GM21825 (cell line): ENCODE measurements around the gene TTLL9.

Source experiments
- ATAC-seq: cut with Tn5 transposase; IDR thresholded peaks from one replicate; pipeline ENCODE4 v1.9.1; 2021; ENCODE audit warnings: mild to moderate bottlenecking, moderate library complexity; ENCODE audit not compliant: unreplicated experiment

Gene TTLL9

GRCh38 chr20:31972471-31973021, 102.1 kb downstream of the TTLL9 start:
- ATAC-seq = no peak

- no peak for ATAC-seq
Observed at GRCh38 chr20:31974296-31974695, 103.9 kb downstream of the TTLL9 start.

DNA sequence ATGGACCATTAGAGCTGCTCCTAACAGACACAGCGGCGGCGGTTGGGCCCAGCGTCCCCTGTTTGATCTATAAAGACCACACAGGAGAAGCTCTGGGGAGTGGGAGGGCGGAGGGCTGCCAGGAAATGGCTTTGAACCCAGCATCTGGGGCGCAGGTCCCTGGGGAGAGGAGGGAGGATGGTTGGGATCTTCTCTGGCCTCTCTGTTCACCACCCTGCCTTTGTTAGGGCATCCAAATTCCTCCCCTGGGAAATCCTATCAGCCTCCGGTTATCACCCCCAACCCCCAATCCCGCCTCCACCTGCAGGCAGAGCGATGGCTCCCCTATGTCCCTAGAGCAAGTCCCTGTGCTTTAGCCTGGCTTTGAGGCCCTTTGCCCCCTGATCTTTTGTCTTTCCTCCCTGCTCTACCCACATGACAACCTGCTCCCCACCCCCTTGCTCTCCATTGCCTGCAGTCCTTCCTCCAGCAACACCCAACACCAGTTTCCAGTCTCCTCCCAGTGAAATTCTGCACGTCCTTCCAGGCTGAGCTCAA, 104.6 kb downstream of the TTLL9 start:
- no peak for ATAC-seq

DNA sequence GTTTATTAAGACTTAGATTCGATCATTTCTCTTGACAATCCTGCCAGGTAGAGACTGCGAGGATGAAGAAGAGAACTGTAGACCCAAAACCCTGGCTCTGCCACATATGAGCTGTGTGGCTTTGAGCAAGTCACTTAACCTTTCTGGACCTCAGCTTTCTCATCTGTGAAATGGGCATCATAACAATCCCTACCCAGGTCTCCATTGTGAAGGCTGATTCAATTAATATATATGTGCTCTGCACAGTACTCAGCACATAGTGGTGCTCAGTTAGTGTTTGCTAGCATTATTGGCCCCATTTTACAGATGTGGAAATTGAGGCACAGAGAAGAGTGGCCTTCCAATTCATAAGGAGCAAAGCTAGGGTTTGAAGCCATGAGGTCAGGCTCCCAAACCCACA, 105.4 kb downstream of the TTLL9 start:
- ATAC-seq = no peak

DNA sequence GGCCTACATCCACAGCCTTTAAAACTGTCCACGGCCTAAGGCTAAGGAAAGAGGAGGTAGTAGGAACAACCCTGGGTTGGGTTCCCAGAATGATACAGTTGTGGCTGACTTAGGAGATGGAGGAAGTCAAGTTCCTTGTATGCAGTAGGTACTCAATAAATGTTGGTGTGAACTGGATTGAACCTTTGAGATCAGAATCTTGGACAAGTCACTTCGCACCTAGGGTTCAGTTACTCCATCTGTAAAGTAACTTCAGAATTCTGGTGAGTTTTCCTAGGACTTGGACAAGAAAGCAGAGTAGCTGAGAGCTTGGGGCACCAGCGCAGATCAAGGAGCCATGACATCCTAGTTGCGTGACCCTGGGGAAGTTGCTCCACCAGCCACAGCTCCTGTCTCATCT, 106.6 kb downstream of the TTLL9 start:
- ATAC-seq = no peak

DNA sequence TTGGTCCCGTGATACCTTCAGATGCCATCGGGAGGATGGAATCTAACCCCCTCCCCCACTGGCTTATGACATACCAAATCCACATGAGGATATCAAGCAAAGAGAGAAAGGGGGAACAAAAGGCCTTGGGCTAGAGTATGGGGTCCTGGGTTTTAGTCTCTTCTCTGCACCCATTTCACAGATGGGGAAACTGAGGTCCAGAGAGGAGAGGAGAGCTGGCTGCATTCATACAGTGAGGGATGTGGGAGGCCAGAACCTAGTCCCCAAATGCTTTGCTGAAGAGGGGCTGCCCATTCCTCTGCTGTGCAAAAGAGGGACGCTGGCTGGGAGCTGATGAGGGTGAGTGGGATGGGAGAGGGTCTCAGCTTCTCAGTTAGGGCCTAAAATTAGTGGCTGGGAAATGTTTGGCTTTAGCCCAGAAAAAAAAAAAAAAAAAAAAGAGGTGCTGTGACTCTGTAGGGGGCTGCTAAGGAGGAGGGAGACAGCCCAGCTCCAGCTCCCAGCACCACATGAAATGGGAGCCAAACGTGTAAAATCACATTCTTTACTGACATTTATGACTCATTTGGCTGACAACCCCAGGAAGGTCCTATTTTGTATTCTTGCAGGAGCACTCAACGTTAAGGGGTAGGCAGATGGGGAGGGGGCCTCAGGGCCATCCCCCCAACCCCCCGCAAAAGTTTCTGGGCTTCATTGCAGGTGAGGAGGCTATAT, 109.4 kb downstream of the TTLL9 start:
- ATAC-seq = no peak

DNA sequence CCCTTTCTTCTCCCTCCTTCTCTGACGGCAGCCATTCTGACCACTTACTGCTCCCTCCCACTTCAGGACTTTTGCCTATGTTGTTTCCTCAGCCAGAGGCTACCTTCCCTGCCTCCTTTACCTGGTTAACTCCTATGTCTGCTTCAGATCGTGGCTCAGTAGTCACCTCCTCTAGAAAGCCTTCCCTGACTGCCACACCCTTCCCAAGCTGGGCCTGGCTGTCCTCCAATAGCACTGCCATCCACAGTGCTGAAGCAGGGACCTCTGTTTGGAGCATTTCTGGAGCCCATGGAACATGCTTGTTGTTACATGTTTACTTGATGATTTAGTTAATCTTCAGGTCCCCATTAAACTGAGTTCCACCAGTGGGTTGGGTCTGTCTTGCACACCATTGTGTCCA, 111.3 kb downstream of the TTLL9 start:
- no peak for ATAC-seq

DNA sequence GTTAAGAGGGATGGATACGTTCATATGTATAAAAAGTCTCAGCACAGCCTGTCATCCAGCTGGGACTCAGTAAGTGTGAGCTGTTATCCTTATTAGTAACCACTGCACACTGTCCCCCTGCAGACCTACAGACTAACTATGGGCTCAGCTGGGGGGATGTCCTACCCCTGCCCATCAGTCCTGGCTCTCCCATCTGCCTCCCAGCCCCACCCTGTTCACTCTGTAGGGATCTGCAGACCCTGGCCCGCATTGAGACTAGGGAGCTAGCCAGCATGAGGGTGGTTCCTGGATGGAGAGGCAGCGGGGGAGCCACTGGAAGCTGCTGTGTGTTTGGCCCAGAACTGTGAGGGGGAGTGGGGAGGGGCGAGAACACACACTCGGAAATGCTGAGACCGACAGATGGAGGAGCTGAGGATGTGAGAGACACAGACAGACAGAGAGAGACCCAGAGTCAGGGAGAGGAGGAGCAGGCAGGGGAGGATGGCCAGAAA, 114.6 kb downstream of the TTLL9 start:
- no peak for ATAC-seq

GRCh38 chr20:31987744-31988143, 117.3 kb downstream of the TTLL9 start:
- ATAC-seq = no peak

DNA sequence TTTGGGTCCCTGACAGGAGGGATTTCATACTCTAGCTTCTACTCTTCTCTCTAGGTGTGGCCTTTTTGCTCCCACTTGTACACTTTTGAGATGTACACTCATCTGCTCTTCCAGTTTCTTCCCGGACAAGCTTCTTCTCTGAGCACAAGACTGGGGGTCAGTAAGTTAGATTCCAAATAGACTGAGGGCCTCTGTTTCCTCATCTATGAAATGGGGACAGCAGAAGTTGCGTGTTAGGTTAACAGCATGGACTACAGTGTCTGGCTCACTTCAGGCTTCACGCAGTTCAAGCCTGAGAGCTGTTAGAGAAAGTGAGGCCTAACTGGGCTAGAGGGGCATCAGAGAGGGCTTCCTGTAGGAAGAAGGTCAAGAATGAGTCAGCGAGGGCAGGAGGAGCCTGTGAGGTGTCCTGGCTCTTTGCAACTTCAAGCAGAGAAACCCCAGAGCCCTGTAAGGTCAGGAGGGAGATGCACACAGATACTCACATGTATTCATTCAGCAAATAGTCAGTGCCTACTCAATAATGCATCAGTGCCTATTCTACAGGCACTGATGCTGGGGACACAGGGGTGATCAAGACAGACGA, 118.1 kb downstream of the TTLL9 start:
- no peak for ATAC-seq

DNA sequence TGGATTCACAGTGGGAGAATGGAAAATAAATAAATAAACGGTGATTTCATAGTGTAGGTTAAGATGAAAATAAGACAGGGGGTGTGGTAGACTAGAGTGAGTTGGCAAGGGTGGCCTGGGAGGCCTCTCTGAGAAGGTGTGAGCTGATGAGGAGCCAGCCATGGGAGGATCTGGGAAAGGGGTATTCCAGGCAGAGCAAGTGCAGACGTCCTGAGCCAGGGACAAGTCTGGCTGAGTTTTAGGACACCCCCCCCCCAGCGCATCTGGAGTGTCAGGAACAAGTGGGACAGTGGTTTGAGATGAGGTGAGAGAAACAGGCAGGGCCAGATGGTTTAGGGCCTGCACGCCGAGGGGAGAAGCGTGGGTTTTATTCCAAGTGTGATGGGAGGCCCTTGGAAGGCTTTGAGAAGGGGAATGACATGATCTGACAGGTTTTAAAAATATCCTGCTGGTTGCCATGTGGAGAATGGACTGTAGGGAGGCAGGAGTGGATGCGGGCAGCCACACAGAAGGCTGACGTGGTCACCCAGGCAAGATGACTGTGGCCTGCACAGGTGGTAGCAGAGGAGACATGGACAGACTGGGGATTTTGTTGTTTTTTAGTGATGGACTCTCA, 118.7 kb downstream of the TTLL9 start:
- ATAC-seq = no peak

DNA sequence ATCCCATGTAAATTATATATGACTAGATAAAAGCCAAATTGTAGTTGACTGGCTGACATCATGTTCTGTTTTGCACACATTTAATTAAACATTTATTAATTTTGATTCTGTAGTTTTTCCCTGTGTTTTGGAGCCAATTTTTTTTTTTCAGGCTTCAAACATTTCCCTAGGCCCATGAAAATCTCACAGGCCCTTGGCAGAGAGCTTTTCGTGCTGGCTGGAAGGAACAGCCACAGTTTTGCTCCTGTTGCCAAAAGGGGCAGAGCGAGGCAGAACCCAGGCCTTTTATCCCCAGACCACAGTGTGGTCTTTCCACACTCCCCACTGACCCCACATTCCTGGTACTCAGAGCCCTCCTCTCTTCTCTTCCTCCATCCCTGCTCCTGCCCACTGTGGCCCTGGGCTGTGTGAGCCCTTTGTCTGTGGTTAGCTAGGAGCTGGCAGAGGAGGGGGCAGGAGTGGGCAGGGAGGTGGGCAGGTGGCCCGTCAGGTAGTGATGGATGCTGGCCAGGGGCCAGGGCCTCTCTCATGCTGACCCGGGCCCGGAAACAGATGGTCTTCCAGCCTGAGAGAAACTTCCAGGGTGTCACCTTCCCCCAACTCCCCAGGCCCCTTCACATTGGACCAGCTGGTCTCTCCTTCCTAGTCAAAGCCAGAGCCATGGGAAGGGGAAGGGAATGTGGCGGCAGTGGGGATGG, 120.4 kb downstream of the TTLL9 start:
- no peak for ATAC-seq

GRCh38 chr20:31991339-31991705, 120.9 kb downstream of the TTLL9 start:
- no peak for ATAC-seq

DNA sequence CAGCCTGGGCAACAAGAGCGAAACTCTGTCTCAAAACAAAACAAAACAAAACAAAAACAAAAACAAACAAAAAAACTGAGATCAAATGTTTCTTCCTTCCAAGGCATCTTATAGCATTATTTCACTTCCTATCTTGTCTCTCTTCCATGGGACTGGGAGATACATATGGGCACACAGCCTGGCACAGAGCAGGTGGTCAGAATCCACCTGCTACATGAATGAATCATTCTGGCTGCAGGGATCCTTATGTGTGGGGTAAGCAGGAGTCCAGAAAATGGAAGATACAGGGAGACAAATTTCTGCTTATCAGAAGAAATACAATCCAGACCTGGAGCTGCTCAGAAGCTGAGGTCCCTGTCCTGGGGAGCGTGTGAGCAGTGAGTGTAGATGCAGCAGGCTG, 121.7 kb downstream of the TTLL9 start:
- ATAC-seq = no peak
